HG03196 (cell line): Measurements from ENCODE around the gene LBH.

Experiments used
- ATAC-seq: cut with Tn5 transposase; IDR thresholded peaks from one replicate; pipeline ENCODE4 v1.9.1; 2021; ENCODE audit not compliant: unreplicated experiment

Gene LBH

DNA sequence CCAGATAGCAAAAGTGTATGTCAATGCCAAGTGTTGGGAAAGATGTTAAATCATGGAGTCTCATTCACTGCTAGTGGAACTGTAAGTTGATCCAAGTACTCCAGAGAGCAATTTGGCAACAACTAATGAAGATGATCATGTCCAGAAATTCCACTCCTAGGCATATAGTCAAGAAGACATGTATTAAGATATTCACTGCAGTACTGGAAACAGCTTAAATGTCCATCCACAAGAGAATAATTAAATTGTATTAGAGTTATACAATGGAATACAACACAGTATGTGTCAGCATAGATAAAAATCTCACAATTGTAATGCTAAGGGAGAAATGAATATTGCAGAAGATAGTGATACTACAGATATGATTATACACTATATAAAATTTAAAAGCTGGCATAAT lies 15.2 kb upstream of the LBH start:
- ATAC-seq: no peak

DNA sequence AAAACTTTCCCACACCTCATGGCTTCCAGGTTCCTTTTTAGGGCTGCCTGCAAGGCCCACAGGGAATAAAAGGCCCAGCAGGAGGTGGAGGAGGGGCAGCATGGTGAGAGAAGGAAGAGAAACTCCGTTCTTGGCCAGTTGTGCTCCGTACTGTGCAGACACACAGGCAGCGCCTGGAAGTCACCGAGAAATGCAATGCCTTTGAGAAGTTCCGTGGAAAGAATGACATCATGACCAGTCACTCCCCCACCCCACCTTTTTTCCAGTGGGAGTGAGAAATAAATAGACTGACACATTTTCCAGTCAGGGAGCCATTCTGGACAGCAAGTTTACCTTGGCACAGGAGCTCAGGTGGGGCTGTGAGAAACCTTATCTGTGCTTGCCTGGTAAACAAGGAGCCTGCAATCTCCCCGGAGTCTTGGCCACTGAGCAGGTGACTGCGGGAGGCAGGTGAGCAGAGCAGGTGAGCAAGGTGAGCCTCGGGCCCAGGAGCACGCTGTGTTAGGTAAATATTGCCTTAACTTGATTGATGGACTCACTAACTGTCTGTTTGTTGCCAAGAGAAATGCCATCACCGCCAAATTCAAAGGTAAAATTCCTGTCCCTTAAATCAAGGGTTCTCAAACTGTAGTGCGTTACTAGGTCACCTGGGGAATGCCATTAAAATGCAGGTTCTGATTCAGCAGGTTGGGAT lies 13.5 kb upstream of the LBH start:
- ATAC-seq: no peak

DNA sequence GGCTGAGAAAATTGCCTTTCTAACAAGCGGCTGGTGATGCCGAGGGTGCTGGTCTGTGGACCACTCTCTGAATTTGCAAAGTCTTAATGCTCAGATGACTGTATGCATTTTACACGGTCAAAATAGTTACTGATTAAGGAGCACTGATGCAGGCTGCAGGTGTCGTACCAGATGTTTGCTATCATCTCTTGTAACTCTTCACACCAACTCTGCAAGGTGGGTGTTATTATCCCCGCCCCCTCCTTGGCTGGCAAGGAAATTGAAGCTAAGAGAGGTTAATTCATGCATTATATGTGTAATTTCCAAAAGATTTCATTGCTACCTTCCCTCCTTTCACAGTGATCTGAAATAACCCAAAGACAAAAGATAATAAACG lies 13.0 kb upstream of the LBH start:
- no peak for ATAC-seq

DNA sequence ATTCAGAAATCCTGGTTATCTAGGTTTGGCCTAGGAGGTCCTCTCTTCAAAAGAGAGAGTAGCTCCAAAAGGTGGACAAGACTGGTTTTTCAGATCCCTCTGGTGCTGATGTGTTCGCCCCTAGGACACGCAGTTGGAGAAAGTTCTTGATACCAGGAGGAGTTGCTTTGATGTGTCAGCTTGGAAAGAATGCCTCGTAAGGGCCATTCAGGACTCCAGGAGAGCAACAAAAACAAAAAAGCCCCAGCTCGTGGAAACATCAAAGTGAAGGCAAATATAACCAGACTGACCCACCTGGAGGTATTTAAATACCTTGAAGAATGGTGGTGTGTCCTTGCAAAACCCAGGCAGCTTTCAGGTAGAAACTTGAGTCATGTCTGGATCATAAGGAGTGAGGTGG lies 12.5 kb upstream of the LBH start:
- ATAC-seq: no peak

- no peak for ATAC-seq
Observed at GRCh38 chr2:30219886-30220875, 11.2 kb upstream of the LBH start.

- no peak for ATAC-seq
Observed at GRCh38 chr2:30221531-30221930, 9.8 kb upstream of the LBH start.

GRCh38 chr2:30222031-30222430 lies 9.3 kb upstream of the LBH start:
- no peak for ATAC-seq

- no peak for ATAC-seq
Observed at GRCh38 chr2:30222636-30223360, 8.5 kb upstream of the LBH start.

- ATAC-seq: no peak
Observed at GRCh38 chr2:30223413-30223874, 7.9 kb upstream of the LBH start.

DNA sequence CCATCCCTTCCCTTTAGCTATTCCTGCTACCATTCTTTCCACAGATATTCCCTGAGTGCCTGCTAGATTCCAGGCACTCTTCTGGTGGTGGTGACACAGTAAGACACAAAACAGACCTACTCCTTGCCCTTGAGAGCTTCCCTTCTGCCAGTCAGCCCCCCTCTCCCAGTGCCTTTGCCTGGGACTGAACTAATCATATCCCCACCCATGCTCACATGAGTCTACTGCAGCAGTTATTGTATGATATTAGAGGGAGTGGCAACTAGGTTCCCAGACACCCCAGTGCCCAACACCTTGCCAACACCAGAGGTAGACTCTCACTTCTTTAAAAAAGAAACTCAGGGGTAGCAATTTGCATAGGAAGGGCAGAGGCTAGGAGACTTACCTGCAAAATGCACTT lies 7.2 kb upstream of the LBH start:
- ATAC-seq: no peak

- peak; percentile 66 for ATAC-seq
Observed at GRCh38 chr2:30225131-30225762, 6.1 kb upstream of the LBH start.

GRCh38 chr2:30226144-30227032 lies 4.9 kb upstream of the LBH start:
- no peak for ATAC-seq

- no peak for ATAC-seq
Observed at GRCh38 chr2:30229596-30229995, 1.7 kb upstream of the LBH start.

GRCh38 chr2:30230497-30231211 lies 680 bp upstream of the LBH start:
- ATAC-seq: no peak

- ATAC-seq: no peak
Observed at GRCh38 chr2:30231996-30232800, 864 bp downstream of the LBH start.

DNA sequence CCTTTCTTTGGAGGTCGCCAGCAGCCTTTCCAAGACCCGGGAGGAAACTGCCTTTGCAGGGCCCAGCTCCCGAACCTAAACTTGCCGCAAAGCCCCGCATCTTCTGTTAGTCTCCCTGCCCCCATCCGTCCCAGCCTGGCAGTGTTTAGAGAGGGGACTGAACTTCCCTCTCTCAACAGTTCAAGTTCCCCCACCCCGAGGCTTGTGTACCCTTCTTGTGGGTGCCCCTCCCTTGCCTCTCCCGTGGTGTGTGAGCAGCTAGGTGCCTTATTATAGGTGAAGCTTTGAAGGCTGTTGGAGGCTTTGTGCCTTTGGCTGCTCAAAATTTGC lies 1.4 kb downstream of the LBH start:
- no peak for ATAC-seq

DNA sequence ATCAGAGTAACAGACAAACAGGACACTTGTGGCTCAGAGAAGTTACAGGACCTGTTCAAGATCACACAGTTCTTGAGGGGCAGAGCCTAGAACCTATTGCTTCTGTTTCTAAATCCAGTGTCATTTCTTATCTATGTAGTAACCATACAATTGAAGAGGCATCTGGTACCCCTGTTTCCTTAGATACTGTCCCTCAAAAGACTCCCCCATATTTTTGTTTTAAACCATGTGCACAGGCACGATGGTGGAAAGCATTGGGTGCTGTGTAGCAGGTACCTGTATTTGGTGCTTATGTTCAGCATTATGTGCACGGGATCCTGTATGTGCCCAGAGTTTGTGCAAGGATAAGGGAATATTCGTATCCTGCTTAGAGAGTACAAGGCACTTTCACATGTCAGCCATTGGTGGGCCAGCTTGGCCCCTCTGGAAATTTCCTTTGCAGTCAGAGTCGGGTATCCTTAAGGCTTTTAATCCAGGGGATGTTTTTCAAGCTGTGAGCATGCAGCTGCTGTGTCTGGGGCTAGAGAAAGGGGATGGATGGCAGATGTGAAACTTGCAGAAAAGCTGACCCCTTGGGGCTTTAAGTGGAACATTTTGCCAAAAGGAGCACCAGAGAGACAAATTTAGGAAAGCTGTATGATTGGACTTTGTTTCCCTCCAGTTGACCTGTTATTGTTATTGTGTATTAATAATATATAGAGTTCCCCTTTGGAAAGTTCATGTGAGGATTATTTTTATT lies 2.1 kb downstream of the LBH start:
- no peak for ATAC-seq
